Measurements from ENCODE around the gene RAD54L.

RAD54L gene

GRCh38 chr1:46247436-46248121 lies at the start of gene RAD54L:
Gene RAD54L (plus strand): TSS chr1:46247763. CDS start chr1:46248406, 643 bp downstream.
- CTCF ChIA-PET = interaction anchor here (0.6 to 4.8 kb wide), 8 partner anchors 8 to 101 kb away, joined by 3 to 44 read pairs (median 4); partner anchors contain the start of genes LRRC41 and UQCRH
- POLR2A ChIA-PET = interaction anchor here (0.6 to 1.2 kb wide), 9 partner anchors 10 to 463 kb away, joined by 3 to 11 read pairs (median 4); no protein-coding TSS in a partner anchor
- TF ChIP-seq CTCF (IDR thresholded peaks at IDR 0.05; ENCODE audit: control extremely low read depth, extremely low read depth, low read depth, missing control alignments) = no peak
- DNase-seq (ENCODE audit: extremely low spot score) = peak; percentile 99

GRCh38 chr1:46197964-46198811 lies 49.4 kb upstream of the RAD54L start, which contains the start of gene POMGNT1:
Gene POMGNT1 (minus strand): TSS chr1:46198434. CDS start chr1:46197821, 613 bp downstream.
- TF ChIP-seq CTCF (IDR thresholded peaks at IDR 0.05; ENCODE audit: control extremely low read depth, extremely low read depth, low read depth, missing control alignments) = peak; percentile 10
- ChIA-PET POLR2A (interaction anchor here (0.5 kb wide), 1 partner anchor 612 kb away, joined by 8 read pairs; no protein-coding TSS in a partner anchor), CTCF (interaction anchor here (1.5 to 2.3 kb wide), 2 partner anchors 18 to 25 kb away, joined by 6 to 9 read pairs; no protein-coding TSS in a partner anchor)
- peak; percentile 95 for DNase-seq (ENCODE audit: extremely low spot score)

GRCh38 chr1:46199233-46199749 lies 48.3 kb upstream of the RAD54L start:
- ChIA-PET POLR2A (no interaction called here), CTCF (interaction anchor here (1.0 to 2.3 kb wide), 5 partner anchors 19 to 149 kb away, joined by 3 to 12 read pairs (median 4); no protein-coding TSS in a partner anchor)
- no peak for DNase-seq (ENCODE audit: extremely low spot score)

GRCh38 chr1:46203738-46204405 lies 43.7 kb upstream of the RAD54L start:
- no peak for DNase-seq (ENCODE audit: extremely low spot score)
- CTCF ChIA-PET = interaction anchor here (3.0 to 5.4 kb wide), 2 partner anchors 20 to 168 kb away, joined by 10 to 30 read pairs; no protein-coding TSS in a partner anchor
- no peak for TF ChIP-seq CTCF (IDR thresholded peaks at IDR 0.05; ENCODE audit: control extremely low read depth, extremely low read depth, low read depth, missing control alignments)
- POLR2A ChIA-PET = no interaction called here

More at GRCh38 chr1:46199233-46199749, 48.3 kb upstream of the RAD54L start:
- no peak for TF ChIP-seq CTCF (IDR thresholded peaks at IDR 0.05; ENCODE audit: control extremely low read depth, extremely low read depth, low read depth, missing control alignments)

GRCh38 chr1:46204406-46204742 lies 43.2 kb upstream of the RAD54L start:
- ChIA-PET CTCF (interaction anchor here (1.1 to 5.4 kb wide), 3 partner anchors 20 to 169 kb away, joined by 3 to 30 read pairs (median 10); no protein-coding TSS in a partner anchor), POLR2A (no interaction called here)
- no peak for DNase-seq (ENCODE audit: extremely low spot score)
- TF ChIP-seq CTCF (IDR thresholded peaks at IDR 0.05; ENCODE audit: control extremely low read depth, extremely low read depth, low read depth, missing control alignments) = no peak

All from GM10248 (cell line).